ENCODE data around the gene PCSK4. TPM values are rescaled to one million over a fixed set of nuclear protein-coding genes. Genes with fewer than 3 reads are reported as not detected.

Gene PCSK4
- total RNA-seq, 2 experiments from 2014 or later: 8.3 to 13.0 TPM

DNA sequence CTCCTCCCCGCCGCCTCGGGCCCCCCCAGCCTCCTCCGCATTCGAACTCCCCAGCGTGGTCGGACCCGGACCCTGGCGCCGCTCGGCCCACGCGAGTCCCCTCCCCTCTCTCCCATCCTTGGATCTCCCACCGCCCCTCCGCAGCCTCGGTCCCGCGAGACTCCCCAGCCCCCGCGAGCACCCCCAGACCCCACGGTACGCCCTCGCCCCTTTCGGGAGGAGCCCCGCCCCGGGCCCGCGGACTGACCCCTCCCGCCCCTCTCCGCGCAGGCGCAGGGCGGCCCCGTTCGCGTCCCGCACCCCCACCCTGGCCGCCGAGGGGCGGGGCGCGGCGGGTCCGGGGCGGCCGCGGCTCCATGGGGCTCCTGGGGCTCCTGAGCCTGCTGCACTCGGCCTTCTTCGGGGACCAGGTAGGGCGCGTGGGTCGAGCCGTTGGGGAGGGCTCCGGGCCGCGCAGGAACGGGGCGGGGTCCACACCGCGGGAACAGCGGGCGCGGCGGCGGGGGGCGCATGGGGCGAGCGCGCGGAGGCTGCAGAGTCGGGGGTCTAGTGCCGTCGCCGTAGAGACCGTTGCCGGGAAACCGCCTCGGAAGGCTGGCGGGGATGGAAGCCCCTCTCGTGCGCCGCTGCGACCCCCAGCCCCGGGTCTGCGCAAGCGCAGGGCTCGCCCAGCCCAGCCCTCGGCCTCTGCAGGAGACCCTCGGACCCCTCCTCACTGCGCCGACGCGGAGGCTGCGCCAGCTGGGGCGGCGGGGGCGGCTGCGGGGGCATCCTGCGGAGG, 44.0 kb downstream of the PCSK4 start:
- Histone ChIP-seq H3K27ac (ENCODE audit: low read depth, low read length, poor library complexity, severe bottlenecking) (no peak overlapping the region), H3K79me2 (ENCODE audit: insufficient read depth, low read depth, low read length) (peaks cover 5% of the 10 kb centered on the region; the same call in 1 of the 2 replicates), H4K20me1 (ENCODE audit: insufficient read depth, low read length) (peaks cover 5% of the 10 kb centered on the region; the same call in 1 of the 2 replicates), H3K4me3 (ENCODE audit: low read depth, low read length, poor library complexity, severe bottlenecking) (no peak overlapping the region), H3K4me2 (ENCODE audit: low read length) (no peak overlapping the region), H2AFZ (ENCODE audit: low read length) (no peak overlapping the region), H3K9me2 (ENCODE audit: insufficient read depth, low read length) (no peaks in the 10 kb centered on the region), H3K9me3 (ENCODE audit: low read length) (no peaks in the 10 kb centered on the region), H3K36me3 (ENCODE audit: insufficient read depth, low read length) (peaks cover 23% of the 10 kb centered on the region), H3K4me1 (ENCODE audit: insufficient read depth, low read length, poor library complexity, severe bottlenecking) (peaks cover 31% of the 10 kb centered on the region)
- ChIA-PET CTCF (ENCODE audit: unreplicated experiment) (no interaction called here), POLR2A (no interaction called here)
- DNase-seq (ENCODE audit: low spot score): no peak
- no TSS peak for BruUV-seq (replicated peaks)
- intact Hi-C loops (cut with micrococcal nuclease; ENCODE audit: unreplicated experiment): loop anchor here (2.0 kb wide), 1 partner anchor 33 kb away; the partner anchor contains the start of gene C19orf25
- TF ChIP-seq, protein P1, sequence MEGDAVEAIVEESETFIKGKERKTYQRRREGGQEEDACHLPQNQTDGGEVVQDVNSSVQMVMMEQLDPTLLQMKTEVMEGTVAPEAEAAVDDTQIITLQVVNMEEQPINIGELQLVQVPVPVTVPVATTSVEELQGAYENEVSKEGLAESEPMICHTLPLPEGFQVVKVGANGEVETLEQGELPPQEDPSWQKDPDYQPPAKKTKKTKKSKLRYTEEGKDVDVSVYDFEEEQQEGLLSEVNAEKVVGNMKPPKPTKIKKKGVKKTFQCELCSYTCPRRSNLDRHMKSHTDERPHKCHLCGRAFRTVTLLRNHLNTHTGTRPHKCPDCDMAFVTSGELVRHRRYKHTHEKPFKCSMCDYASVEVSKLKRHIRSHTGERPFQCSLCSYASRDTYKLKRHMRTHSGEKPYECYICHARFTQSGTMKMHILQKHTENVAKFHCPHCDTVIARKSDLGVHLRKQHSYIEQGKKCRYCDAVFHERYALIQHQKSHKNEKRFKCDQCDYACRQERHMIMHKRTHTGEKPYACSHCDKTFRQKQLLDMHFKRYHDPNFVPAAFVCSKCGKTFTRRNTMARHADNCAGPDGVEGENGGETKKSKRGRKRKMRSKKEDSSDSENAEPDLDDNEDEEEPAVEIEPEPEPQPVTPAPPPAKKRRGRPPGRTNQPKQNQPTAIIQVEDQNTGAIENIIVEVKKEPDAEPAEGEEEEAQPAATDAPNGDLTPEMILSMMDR (conservative IDR thresholded peaks at IDR 0.05; ENCODE audit: low read length): no peak
- no peak for TF ChIP-seq EZH2phosphoT487 (IDR thresholded peaks at IDR 0.05; ENCODE audit: borderline replicate concordance, low read depth, low read length)

DNA sequence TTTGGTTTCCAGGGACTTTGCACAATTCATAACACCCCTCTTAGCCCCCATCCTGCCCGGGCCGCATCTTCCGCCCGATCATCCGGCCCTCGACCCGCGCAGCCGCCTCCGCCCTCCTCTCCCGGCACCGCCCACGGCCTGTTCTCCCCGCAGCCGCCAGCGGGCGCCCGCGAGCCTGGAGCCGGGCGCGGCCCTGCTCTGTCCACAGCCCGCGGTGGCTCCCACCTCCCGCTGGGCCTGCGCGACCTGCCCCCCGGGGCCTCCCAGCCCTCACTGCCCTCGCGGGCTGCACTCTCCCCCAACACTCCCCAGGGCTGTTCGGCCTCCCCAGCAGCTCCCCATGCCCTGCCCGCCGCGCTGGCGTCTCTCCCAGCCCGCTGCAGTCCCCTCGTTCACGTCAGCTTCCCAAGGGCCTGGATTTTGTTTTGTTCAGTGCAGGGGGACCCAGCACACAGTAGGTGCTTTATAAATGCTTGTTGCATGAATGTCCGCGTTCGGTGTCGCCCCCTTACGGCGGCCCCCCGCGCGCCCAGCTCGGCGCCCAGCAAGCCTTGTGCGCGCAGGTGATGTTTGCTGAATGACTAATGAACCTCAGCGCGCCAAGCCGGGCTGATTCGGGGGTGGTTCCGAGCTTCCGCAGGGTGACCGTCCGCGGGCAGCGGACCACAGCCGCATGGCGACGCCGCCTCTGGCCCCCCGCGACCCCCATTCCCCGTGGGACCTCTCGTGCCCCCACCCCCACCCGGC, 44.8 kb downstream of the PCSK4 start:
- H3K36me3 ChIP-seq (ENCODE audit: insufficient read depth, low read length): peaks cover 31% of the 10 kb centered on the region
- H3K4me1 ChIP-seq (ENCODE audit: insufficient read depth, low read length, poor library complexity, severe bottlenecking): peaks cover 37% of the 10 kb centered on the region
- intact Hi-C loops (cut with micrococcal nuclease; ENCODE audit: unreplicated experiment): loop anchor here (2.0 kb wide), 1 partner anchor 33 kb away; the partner anchor contains the start of gene C19orf25
- TF ChIP-seq, protein P1 (conservative IDR thresholded peaks at IDR 0.05; ENCODE audit: low read length): peak; percentile 87
- TF ChIP-seq EZH2phosphoT487 (IDR thresholded peaks at IDR 0.05; ENCODE audit: borderline replicate concordance, low read depth, low read length): no peak
- no TSS peak for BruUV-seq (replicated peaks)
- H3K27ac ChIP-seq (ENCODE audit: low read depth, low read length, poor library complexity, severe bottlenecking): peak overlapping the region; percentile 64
- POLR2A ChIA-PET: no interaction called here
- CTCF ChIA-PET (ENCODE audit: unreplicated experiment): no interaction called here
- H3K4me3 ChIP-seq (ENCODE audit: low read depth, low read length, poor library complexity, severe bottlenecking): peak overlapping the region; percentile 60
- H4K20me1 ChIP-seq (ENCODE audit: insufficient read depth, low read length): peaks cover 13% of the 10 kb centered on the region
- H3K9me3 ChIP-seq (ENCODE audit: low read length): no peaks in the 10 kb centered on the region
- peaks cover 12% of the 10 kb centered on the region; the same call in 1 of the 2 replicates for H3K79me2 ChIP-seq (ENCODE audit: insufficient read depth, low read depth, low read length)
- DNase-seq (ENCODE audit: low spot score): peak; percentile 80
- H2AFZ ChIP-seq (ENCODE audit: low read length): no peak overlapping the region; the same call in 1 of the 2 replicates
- H3K4me2 ChIP-seq (ENCODE audit: low read length): peak overlapping the region; percentile 75
- H3K9me2 ChIP-seq (ENCODE audit: insufficient read depth, low read length): no peaks in the 10 kb centered on the region

All from OCI-LY7 (cell line).